TTC549 (cell line): ENCODE measurements around the gene IP6K3.

Experiments used
- FAIRE-seq: peaks from 2 replicates; lab custom pipeline; 2012; peaks lifted over from hg19 to GRCh38; lab: Jason Lieb, UNC

The IP6K3 gene

DNA sequence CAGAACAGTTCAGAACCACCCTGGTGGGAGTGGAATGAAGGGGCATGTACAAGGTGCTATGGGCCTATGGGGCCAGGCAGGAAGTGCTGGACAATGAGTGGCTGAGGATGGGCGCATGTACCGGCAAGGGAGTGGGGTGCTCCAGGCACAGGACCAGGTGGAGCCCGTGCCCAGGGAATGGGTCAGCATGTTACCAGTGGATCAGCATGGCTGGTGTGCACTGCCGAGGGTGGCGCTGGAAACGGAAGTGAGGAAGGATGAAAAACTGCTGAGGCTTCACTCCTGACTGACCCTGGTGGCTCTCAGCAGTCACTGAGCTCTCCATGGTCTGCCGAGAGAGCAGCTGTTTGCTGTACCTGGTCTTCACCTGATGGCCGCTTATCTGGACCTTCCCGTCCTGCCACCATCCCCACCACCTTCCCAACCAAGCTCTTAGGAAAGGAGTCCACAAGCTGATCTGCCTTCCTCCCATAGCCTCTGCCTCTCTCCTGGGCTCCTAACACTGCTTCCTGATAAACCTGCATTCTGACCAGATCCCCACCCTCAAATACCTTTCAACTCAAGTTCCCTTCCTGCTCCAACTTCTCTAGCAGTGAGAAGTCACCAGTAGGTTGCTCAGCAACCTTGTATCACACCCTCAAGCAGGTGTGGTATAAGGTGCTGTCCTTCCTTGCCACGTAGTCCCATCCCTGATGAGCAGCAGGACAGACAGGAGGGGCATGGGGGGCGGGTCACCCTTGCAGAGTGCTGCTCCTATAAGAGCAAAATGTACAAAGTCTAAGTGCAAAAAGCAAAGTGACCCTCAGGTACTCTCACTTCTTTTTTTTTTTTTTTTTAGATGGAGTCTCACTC, 42.3 kb downstream of the IP6K3 start:
- FAIRE-seq, result no peak

- no peak for FAIRE-seq
These were observed 44.2 kb downstream of the IP6K3 start for GRCh38 chr6:33702345-33702977.

DNA sequence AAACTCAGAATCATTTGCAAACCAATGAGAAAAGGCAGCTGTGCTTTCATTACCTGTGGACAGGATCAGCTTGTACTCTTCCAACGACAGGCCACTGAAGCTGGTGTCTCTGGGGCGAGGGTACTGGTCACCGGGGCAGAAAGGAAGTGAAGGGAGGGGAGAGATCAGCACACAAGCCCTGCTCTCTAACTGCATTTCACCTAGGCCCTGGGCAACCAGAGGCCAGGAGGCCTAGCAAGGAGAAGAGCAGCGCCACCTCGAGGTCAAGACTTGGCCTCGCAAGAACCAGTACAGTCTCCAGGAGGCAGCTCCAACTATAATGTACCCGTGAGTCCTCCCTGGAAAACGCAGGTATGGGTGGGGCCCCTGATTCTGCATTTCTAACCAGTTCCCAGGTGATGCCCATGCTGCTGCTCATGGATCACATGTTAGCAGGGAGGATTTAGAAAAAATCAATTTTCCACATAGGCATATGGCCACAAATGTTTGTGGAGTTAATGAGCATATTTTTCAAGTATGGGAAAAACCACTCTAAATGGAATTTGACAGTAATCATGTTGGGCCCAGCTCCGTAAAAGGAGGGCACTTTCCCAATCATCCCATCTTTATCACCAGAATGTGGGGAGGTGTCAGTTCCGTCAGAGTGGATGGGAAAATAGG, 46.2 kb downstream of the IP6K3 start:
- no peak for FAIRE-seq

DNA sequence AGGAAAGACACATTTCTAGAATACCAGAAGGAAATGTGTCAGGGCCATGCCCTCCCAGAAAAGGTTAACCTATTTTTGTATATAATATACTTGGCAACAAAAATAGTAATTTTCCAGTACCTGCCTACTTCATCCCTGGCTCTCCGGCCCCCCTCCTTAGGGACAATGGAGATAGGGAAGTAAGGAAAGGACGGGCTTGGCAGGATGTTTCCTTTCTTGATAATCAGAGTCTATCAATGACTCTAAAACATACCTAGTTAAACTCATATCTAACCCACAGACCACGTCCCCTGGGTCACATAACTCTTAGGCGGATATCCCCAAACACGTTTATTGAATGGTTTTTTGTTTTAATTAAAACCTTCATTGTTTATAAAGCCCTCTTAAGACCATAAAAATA, 47.0 kb downstream of the IP6K3 start:
- FAIRE-seq, result no peak

DNA sequence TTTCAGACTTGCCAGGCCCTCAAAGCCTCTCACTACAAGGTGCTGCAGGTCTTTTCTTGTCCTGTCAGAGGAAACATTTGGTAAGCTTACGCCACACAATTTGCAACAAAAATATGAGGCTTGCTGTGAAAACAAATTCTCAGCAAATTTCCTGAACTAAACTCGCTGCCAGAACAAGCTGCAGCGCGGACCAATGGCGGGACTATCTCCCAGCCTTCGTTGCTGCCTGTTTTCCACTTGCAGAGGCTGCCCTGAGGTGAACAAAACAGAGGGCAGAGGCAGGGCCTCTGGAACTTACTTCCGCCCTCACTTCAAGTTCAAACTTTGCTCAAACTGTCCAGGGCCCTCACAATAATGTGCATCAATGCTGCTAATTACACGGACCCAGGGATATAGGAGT, 47.6 kb downstream of the IP6K3 start:
- FAIRE-seq, result no peak

GRCh38 chr6:33698494-33698893, 48.2 kb downstream of the IP6K3 start:
- FAIRE-seq, result no peak

DNA sequence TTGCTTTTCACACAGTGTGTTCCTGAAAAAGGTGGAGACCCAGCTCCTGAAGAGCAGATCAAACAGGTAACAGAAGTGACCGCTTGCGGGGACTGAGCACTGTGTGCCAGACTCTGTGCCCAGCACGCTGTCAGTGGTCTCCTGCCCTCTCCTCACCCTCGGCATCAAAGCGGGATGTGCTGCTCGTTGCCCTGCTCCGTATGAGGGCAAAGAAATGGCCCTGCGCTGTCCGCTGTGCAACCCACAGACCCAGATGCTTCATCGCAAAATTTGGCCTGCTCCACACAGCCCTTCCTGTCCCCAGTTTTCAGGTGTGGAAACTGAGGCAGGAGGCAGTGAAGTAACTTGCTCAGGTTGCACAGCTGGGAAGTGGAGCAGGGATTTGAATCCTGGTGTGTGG, 48.9 kb downstream of the IP6K3 start:
- FAIRE-seq, result no peak

DNA sequence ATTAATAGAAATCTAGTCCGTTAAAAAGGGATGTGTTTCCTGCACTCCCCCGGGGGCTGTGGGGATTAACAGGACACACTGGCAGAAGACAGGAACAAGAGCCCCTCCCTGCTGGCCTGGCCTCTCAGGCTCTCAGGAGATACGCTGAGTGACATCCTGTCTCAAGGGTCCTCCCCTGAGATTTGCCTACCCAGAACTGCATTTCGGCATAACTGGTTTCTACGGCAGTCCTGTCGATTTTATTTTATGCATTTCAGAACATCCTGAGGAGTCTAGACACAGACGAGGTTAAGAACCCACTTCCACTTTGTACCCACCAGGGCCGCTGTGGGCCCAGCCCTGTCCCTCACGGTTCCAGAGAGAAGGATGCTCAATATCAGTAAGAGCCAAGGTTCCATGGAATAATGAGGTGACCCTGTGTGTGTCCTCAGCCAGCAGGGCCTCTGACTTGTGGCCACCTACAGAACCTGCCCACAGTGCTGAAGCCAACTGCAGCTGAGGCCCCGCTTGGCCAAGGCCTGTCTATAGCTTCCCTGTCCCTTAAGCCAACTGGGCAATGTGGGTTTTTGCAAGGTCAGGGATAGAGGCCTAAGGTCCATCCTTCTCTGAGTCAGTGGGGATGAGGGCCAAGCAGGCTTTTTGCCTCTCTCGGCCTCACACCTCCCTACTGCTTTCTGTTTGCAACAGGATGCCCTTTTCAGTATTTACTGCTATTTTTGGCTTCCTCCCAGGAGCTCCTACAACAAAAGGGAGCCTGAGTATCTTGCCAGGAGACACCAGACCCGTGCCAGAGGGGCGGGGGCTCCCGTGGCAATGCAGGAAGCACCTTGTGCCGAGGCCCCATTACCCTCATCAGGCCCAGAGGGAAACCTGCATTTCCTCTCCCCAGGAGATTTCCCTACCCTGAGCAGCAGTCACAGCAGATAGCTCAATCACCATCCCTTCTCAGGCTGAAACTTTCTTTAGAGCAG, 49.9 kb downstream of the IP6K3 start:
- FAIRE-seq, result no peak

GRCh38 chr6:33696076-33696475, 50.6 kb downstream of the IP6K3 start:
- FAIRE-seq, result no peak

DNA sequence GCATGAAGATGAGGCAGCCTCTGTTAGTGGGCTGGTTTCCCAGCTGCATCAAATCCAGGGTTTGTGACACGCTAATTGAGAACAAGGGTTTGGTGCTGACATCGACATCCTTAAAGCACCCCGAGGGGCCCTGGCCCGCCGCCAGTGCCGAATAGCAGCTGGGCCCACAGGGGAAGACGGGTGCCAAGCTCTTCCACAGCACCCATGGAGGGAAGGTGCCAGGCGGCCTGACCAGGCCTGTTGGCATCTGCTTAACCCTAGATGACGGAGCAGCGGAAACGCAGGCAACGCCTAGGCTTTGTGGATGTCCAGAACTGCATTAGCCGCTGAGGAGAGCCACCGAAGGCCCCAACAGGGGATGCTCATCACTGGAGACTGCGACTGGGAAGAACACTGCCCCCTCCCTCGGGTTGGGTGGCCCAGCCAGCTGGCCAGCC, 51.2 kb downstream of the IP6K3 start:
- no peak for FAIRE-seq

DNA sequence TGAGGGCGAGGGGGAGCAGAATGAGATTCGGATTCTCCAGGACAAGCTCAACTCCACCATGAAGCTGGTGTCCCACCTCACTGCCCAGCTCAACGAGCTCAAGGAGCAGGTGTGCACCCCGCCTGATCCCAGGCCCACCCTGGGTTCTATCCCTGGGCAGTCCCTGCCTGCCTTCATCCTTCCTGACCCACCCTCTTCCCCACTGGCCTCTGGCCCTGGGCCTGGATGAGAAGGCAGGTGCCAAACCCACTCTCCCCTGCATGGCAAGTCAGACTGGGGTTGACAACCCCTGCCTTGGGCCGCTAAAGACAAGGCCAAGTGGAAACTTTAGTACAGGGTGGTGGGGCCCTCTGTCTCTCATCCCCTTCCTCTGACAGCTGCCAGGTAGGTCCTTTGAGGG, 51.7 kb downstream of the IP6K3 start:
- no peak for FAIRE-seq

DNA sequence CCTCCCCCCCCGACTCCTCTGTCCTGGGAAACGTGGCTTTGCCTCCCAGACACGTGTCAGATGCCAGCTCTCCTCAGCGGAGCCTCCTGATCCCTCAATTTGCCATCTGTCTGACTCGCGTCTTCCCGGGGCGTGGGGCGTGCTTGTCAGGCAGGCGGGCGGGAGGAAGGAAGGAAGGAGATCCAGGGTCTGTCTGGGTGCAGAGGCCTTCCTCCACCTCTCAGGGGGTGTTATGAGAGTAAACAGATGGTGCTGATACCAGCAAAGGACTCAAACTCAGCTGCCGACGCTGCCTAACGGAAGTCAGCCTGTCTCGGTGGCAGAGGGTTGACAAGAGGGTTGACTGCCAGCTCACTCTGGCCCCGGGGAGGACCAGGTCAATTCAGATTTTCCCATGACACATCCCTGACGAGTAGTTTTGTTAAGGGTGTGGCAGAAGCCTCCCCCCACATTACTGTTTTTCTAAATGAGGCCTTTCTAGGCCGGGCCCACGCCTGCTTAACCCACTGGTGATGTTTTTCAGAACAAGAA, 52.2 kb downstream of the IP6K3 start:
- FAIRE-seq, result no peak

GRCh38 chr6:33693186-33694105, 53.3 kb downstream of the IP6K3 start:
- no peak for FAIRE-seq

GRCh38 chr6:33692760-33693158, 53.9 kb downstream of the IP6K3 start:
- FAIRE-seq, result no peak

- no peak for FAIRE-seq
These were observed 54.5 kb downstream of the IP6K3 start for GRCh38 chr6:33692078-33692759.

DNA sequence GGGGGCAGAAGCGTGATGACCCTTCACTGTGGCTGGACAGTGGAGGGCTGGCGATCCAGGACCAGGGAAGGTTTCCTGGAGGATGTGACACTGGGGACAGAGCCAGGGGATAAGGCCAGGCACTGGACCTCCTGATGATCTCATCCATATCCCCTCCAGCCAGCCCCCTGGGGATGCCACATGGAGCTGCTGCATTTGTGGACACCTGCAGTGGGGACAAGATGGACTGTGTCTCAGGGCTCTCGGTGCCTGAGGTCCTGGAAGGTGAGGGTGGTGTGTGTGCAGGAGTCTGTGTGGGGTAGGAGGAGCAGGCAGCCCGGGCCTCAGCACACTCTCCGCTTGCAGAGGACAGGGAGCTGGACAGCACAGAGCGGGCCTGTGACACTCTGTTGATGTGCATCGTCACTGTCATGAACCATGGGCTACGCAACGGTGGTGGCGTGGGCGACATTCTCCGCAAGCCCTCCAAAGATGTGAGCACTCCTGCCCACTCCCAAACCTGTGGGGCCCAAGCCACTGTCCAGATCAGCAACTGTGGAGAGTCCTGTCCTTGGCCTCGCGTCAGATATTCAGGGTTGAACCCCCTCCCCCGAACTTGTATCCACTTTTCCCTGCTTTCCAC, 55.1 kb downstream of the IP6K3 start:
- FAIRE-seq, result no peak

DNA sequence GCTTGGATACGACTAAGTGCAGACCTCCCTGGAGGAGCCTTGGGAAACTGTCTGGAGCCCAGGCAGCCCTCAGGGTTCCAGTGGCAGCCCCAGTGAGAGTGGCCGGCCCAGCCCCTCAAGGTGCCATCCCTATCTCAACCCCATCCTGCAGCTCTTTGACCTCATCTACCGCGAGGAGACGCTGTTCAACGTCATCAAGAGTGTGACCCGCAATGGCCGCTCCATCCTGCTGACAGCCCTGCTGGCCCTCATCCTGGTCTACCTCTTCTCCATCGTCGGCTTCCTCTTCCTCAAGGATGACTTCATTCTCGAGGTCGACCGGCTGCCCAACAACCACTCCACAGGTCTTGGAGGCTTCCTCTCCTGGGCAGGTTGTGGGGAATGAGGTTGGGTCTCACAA, 55.9 kb downstream of the IP6K3 start:
- FAIRE-seq, result no peak

DNA sequence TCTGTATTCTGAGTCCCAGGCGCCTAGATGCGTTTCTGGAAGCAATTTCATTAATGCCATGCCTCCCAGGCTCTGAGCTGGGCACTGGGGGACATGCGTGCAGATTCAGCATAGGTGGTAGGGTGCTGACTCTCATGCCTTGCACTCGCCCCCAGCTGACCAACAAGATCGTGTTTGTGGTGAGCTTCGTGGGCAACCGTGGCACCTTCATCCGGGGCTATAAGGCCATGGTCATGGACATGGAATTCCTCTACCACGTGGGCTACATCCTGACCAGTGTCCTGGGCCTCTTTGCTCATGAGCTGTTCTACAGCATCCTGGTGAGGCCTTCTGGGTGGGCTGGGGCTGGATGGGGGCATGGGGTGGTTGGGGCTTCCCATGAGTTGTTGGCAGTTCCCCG, 56.8 kb downstream of the IP6K3 start:
- FAIRE-seq, result no peak

- no peak for FAIRE-seq
These were observed 57.6 kb downstream of the IP6K3 start for GRCh38 chr6:33689148-33689494.
